Activated T-helper 17 cell treated with anti-CD3 and anti-CD28 coated beads, Interleukin-2, amount 50 U/mL, for 72 hours (primary cell): Measurements from ENCODE around the gene IFIT3. TPM values are rescaled to one million over a fixed set of nuclear protein-coding genes. Genes with fewer than 3 reads are reported as not detected.
A peak's percentile ranks its signal among the peaks of the same experiment; 100 is the strongest.
"Not testable (repeated sequence)": the region's sequence is repeated elsewhere in the genome, so short reads cannot be mapped to it uniquely, and the experiment has no call there.

Source experiments
- ATAC-seq: fragments of 150-1000 bp; cut with Tn5 transposase; replicated peaks from 2 replicates; pipeline ENCODE4 v1.10.0; 2021; ENCODE audit warnings: mild to moderate bottlenecking, moderate library complexity
- H3K27ac Mint-ChIP-seq: one replicate; pipeline ENCODE4 v1.8.0; 2022; ENCODE audit warnings: mixed read lengths
- H3K27me3 Mint-ChIP-seq: one replicate; pipeline ENCODE4 v1.8.0; 2022; ENCODE audit warnings: mixed read lengths
- H3K36me3 Mint-ChIP-seq: one replicate; pipeline ENCODE4 v1.8.0; 2022; ENCODE audit warnings: low read depth, mild to moderate bottlenecking, mixed read lengths
- H3K4me1 Mint-ChIP-seq: one replicate; pipeline ENCODE4 v1.8.0; 2022; ENCODE audit warnings: mixed read lengths
- H3K4me3 Mint-ChIP-seq: one replicate; pipeline ENCODE4 v1.8.0; 2022; ENCODE audit warnings: mild to moderate bottlenecking, mixed read lengths
- H3K9me3 Mint-ChIP-seq: one replicate; pipeline ENCODE4 v1.8.0; 2022; ENCODE audit warnings: mixed read lengths
- total RNA-seq, 2 donors: library from RNA; stranded (reverse); gene quantifications; one replicate each; pipeline ENCODE4 v1.2.3, GENCODE V29; 2022

Gene IFIT3
- total RNA-seq, 2 donors from 2014 or later, result 2.5 to 4.3 TPM

GRCh38 chr10:89308736-89309135, 19.1 kb upstream of the IFIT3 start:
- peaks cover 6% of the 10 kb centered on the region for H3K4me1 Mint-ChIP-seq
- H3K27ac Mint-ChIP-seq, result no peak overlapping the region
- H3K27me3 Mint-ChIP-seq, result no peaks in the 10 kb centered on the region
- peaks cover 36% of the 10 kb centered on the region for H3K36me3 Mint-ChIP-seq
- H3K9me3 Mint-ChIP-seq, result peaks cover 4% of the 10 kb centered on the region
- H3K4me3 Mint-ChIP-seq, result no peak overlapping the region
- no peak for ATAC-seq

GRCh38 chr10:89309156-89310055, 18.4 kb upstream of the IFIT3 start:
- peaks cover 4% of the 10 kb centered on the region for H3K9me3 Mint-ChIP-seq
- H3K4me1 Mint-ChIP-seq, result no peaks in the 10 kb centered on the region
- no peaks in the 10 kb centered on the region for H3K27me3 Mint-ChIP-seq
- H3K4me3 Mint-ChIP-seq, result no peak overlapping the region
- H3K27ac Mint-ChIP-seq, result no peak overlapping the region
- peaks cover 36% of the 10 kb centered on the region for H3K36me3 Mint-ChIP-seq
- no peak for ATAC-seq

- H3K9me3 Mint-ChIP-seq, result peaks cover 4% of the 10 kb centered on the region
- H3K4me3 Mint-ChIP-seq, result no peak overlapping the region
- H3K36me3 Mint-ChIP-seq, result peaks cover 29% of the 10 kb centered on the region
- H3K4me1 Mint-ChIP-seq, result no peaks in the 10 kb centered on the region
- no peaks in the 10 kb centered on the region for H3K27me3 Mint-ChIP-seq
- H3K27ac Mint-ChIP-seq, result no peak overlapping the region
- no peak for ATAC-seq
Measured at GRCh38 chr10:89310056-89310893, 17.5 kb upstream of the IFIT3 start.

GRCh38 chr10:89312973-89313372, 14.8 kb upstream of the IFIT3 start:
- H3K4me3 Mint-ChIP-seq, result no peak overlapping the region

GRCh38 chr10:89314676-89315075, 13.1 kb upstream of the IFIT3 start:
- Mint-ChIP-seq H3K36me3 (no peaks in the 10 kb centered on the region), H3K4me3 (no peak overlapping the region), H3K27ac (no peak overlapping the region), H3K27me3 (no peaks in the 10 kb centered on the region), H3K9me3 (no peaks in the 10 kb centered on the region), H3K4me1 (no peaks in the 10 kb centered on the region)
- no peak for ATAC-seq

More at GRCh38 chr10:89312973-89313372, 14.8 kb upstream of the IFIT3 start:
- Mint-ChIP-seq H3K9me3 (no peaks in the 10 kb centered on the region), H3K27me3 (no peaks in the 10 kb centered on the region), H3K27ac (no peak overlapping the region), H3K36me3 (peaks cover 5% of the 10 kb centered on the region), H3K4me1 (no peaks in the 10 kb centered on the region)
- ATAC-seq, result peak; percentile 47

- not testable (repeated sequence) for H3K27ac Mint-ChIP-seq, H3K9me3 Mint-ChIP-seq, H3K36me3 Mint-ChIP-seq, ATAC-seq, H3K4me3 Mint-ChIP-seq, H3K4me1 Mint-ChIP-seq, H3K27me3 Mint-ChIP-seq
Measured at GRCh38 chr10:89318047-89318446, 9.8 kb upstream of the IFIT3 start.

GRCh38 chr10:89325081-89325480, 2.7 kb upstream of the IFIT3 start:
- not testable (repeated sequence) for H3K27ac Mint-ChIP-seq

GRCh38 chr10:89325856-89326255, 1.9 kb upstream of the IFIT3 start:
- peaks cover 11% of the 10 kb centered on the region for H3K4me1 Mint-ChIP-seq
- H3K27ac Mint-ChIP-seq, ATAC-seq, H3K4me3 Mint-ChIP-seq, H3K27me3 Mint-ChIP-seq, H3K36me3 Mint-ChIP-seq, H3K9me3 Mint-ChIP-seq: not testable (repeated sequence)

More at GRCh38 chr10:89325081-89325480, 2.7 kb upstream of the IFIT3 start:
- H3K4me3 Mint-ChIP-seq, H3K9me3 Mint-ChIP-seq, H3K27me3 Mint-ChIP-seq, H3K36me3 Mint-ChIP-seq, ATAC-seq: not testable (repeated sequence)
- peaks cover 11% of the 10 kb centered on the region for H3K4me1 Mint-ChIP-seq

GRCh38 chr10:89329151-89329550, 1.4 kb downstream of the IFIT3 start:
- peaks cover 27% of the 10 kb centered on the region for H3K4me1 Mint-ChIP-seq
- H3K27ac Mint-ChIP-seq, result no peak overlapping the region
- no peaks in the 10 kb centered on the region for H3K36me3 Mint-ChIP-seq
- ATAC-seq, result no peak
- H3K27me3 Mint-ChIP-seq, result no peaks in the 10 kb centered on the region
- no peaks in the 10 kb centered on the region for H3K9me3 Mint-ChIP-seq
- no peak overlapping the region for H3K4me3 Mint-ChIP-seq

- not testable (repeated sequence) for H3K9me3 Mint-ChIP-seq, ATAC-seq, H3K27me3 Mint-ChIP-seq, H3K36me3 Mint-ChIP-seq, H3K4me3 Mint-ChIP-seq, H3K27ac Mint-ChIP-seq
- peaks cover 31% of the 10 kb centered on the region for H3K4me1 Mint-ChIP-seq
Measured at GRCh38 chr10:89330014-89330413, 2.2 kb downstream of the IFIT3 start.

GRCh38 chr10:89330537-89331212, 2.9 kb downstream of the IFIT3 start:
- H3K4me1 Mint-ChIP-seq, result peaks cover 35% of the 10 kb centered on the region
- H3K9me3 Mint-ChIP-seq, result no peaks in the 10 kb centered on the region
- H3K27me3 Mint-ChIP-seq, result no peaks in the 10 kb centered on the region

GRCh38 chr10:89331487-89332122, 3.8 kb downstream of the IFIT3 start:
- H3K4me3 Mint-ChIP-seq, result peak overlapping the region; percentile 69
- not testable (repeated sequence) for H3K36me3 Mint-ChIP-seq, H3K27me3 Mint-ChIP-seq, ATAC-seq, H3K9me3 Mint-ChIP-seq
- H3K4me1 Mint-ChIP-seq, result peaks cover 41% of the 10 kb centered on the region
- H3K27ac Mint-ChIP-seq, result peak overlapping the region; percentile 76

More at GRCh38 chr10:89330537-89331212, 2.9 kb downstream of the IFIT3 start:
- H3K36me3 Mint-ChIP-seq, result no peaks in the 10 kb centered on the region
- ATAC-seq, result no peak
- no peak overlapping the region for H3K27ac Mint-ChIP-seq
- no peak overlapping the region for H3K4me3 Mint-ChIP-seq

GRCh38 chr10:89332123-89332633, 4.4 kb downstream of the IFIT3 start:
- Mint-ChIP-seq H3K27ac (peak overlapping the region; percentile 76), H3K27me3 (no peaks in the 10 kb centered on the region), H3K9me3 (no peaks in the 10 kb centered on the region), H3K4me3 (peak overlapping the region; percentile 69), H3K36me3 (no peaks in the 10 kb centered on the region), H3K4me1 (peaks cover 41% of the 10 kb centered on the region)
- peak; percentile 50 for ATAC-seq

- no peak for ATAC-seq
- Mint-ChIP-seq H3K27me3 (no peaks in the 10 kb centered on the region), H3K4me1 (peaks cover 35% of the 10 kb centered on the region), H3K36me3 (peaks cover 15% of the 10 kb centered on the region), H3K4me3 (no peak overlapping the region), H3K27ac (no peak overlapping the region), H3K9me3 (no peaks in the 10 kb centered on the region)
Measured at GRCh38 chr10:89335226-89335625, 7.4 kb downstream of the IFIT3 start.
